T47D (cell line): ENCODE measurements around the gene NKAIN4.

Experiments used
- DNase-seq, 2 experiments: peaks; one replicate each; pipeline versions ENCODE4 v3.0.0 to v3.0.0-alpha.2; 2011 to 2012; ENCODE audit warnings: low read depth in 1 of 2, low spot score in 1 of 2
- JUND ChIP-seq: IDR thresholded peaks from 2 replicates; pipeline ENCODE4 v1.6.1; 2012; ENCODE audit warnings: low read depth
- in situ Hi-C: cut with HindIII; loops from 2 replicates; pipeline ENCODE4 v1.10.0; 2016; ENCODE audit warnings: low sequenced_read_pairs, low pct_unique_long_range_greater_than_20kb

The NKAIN4 gene

DNA sequence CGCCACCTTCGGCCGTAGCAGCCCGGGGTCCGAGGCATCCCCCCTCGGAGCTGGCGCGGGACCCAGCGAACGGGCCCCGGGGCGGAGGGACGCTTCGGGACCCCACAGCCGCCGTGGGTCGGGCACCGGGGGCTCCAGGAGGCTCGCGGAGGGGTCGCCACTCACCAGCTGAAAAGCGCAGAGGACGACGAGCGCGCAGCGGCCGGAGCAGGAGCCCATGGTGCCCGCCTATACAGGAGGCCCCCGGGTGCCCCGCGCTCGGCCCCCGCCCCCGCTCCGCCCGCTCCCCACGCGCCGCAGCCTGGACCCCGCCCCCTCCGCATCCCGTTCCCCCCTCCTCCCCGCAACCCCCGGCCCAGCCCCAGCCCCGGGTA lies at the start of gene NKAIN4:
NKAIN4 (minus strand) TSS at position 232 of the 374 bp plus-strand sequence; CDS start at position 219, 13 bp downstream.
- no peak for DNase-seq
- TF ChIP-seq JUND = no peak
- in situ Hi-C loops = no loop called here

DNA sequence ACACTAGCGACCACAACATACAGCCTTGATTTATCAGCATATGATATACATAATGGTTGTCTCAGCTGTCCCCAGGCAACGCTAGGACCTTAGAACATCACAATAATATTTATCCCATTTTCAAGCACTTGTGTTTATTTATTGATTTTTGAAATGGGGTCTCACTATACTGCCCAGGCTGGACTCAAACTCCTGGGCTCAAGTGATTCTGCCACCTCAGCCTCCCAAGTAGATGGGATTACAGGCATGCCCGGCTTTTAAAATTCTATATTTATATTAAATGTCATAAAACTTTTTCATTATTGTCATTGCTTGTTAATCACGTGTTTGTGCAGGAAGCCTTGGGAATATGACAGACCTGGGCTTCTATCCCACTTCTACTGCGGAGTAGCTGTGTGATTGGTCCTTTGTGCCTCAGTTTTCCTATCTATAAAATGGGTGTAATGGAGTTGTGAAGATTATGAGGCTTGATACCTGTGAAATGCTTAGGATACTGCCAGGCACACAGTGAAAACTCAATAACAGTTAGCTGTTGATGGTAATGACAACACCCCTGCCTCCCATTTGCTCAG lies 48.9 kb upstream of the NKAIN4 start:
- TF ChIP-seq JUND = no peak
- in situ Hi-C loops = no loop called here
- no peak for DNase-seq

DNA sequence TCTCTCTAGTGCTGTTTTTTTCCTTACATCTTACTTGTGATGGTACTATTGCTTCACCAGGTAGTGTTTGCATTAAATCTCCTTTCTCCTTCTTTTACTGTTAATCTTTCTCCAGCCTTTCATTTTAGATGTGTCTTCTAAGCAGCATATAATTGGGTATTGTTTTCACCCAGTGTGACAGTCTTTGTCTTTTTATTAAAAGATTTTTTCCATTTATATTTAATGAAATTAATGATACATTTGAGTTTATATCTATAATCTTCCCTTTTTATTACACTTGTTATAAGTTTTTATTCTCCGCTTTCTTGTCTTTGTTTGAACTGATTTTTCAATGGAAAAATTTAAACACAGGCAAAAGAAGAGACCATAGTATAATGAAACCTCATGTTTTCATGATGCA lies 47.4 kb upstream of the NKAIN4 start:
- in situ Hi-C loops = no loop called here
- no peak for TF ChIP-seq JUND
- DNase-seq = no peak

DNA sequence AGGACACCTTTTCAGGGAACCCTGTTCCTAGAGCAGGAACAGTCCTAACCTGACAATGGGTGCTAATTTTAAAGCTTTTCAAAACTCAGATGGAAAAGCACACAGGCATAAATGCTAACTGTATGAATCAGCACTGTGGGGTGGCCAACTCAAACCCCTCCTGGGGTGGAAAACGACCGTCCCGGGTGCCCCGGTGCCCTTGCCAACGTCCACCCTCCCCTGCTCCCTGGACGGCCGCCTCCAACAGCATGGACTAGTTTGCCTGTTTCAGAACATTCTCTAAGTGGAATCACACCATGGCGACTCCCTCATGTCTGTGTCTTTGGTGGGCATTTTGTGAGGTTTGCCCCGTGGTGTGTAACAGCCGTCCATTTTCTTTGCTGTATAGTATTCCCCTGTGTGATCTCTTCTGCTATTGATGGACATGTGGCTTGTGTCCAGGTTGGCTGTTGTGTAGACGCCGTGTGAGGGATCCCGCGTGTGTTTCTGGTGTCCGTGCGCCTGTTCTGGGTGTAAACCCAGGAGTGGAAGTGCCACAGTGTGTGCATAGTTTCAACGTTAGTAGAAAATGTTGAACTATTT lies 44.6 kb upstream of the NKAIN4 start:
- no peak for TF ChIP-seq JUND
- in situ Hi-C loops = no loop called here
- DNase-seq = no peak

DNA sequence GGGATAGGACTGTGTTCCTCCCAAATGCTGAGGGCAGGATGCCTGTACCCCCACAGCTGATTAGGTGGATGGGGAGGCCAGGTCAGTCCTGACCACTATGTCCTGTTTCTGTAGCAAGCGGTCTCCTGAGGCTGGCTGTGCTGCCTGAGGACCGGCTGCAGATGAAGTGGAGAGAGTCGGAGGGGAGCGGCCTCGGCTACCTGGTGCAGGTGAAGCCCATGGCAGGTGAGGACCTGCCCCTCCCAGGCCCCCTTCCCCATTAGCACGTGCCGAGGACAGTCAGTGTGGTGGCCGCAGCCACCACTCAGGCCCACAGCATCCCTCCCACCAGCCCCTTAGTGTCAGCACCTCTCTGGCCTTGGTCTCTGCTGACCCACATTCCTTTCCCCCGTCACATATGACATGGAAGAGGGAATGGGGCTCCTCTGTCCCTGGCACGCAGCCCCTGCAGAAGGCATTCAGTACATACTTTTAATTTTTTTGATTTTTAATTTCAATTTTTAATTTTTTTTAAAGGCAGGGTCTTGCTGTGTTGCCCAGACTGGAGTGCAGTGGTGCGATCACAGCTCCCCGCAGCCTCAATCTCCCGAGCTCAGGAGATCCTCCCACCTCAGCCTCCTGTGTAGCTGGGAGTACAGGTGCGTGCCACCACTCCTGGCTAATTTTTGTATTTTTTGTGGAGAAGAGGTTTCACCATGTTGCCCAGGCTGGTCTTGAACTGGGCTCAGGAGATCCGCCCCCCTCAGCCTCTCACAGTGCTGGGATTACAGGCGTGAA lies 43.7 kb upstream of the NKAIN4 start:
- no peak for TF ChIP-seq JUND
- in situ Hi-C loops = no loop called here
- DNase-seq = no peak

DNA sequence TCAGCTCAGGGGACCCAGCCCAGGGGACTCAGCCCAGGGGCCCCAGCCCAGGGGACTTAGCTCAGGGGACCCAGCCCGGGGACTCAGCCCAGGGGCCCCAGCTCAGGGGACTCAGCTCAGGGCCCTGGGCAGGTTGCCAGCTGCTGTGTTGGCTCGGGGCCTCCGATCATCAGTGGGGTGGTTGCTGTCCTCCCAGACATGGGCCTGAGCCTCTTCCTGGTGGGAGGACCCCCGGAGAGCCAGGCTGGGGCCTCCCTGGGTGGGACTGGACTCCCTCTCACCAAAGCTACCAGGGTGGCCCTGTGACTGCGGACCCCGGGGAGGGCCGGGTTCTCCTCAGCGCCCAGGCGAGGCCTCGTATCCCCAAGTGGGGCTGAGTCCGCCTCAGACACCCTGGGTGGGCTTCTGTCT lies 43.1 kb upstream of the NKAIN4 start:
- no peak for TF ChIP-seq JUND
- in situ Hi-C loops = no loop called here
- DNase-seq = no peak

DNA sequence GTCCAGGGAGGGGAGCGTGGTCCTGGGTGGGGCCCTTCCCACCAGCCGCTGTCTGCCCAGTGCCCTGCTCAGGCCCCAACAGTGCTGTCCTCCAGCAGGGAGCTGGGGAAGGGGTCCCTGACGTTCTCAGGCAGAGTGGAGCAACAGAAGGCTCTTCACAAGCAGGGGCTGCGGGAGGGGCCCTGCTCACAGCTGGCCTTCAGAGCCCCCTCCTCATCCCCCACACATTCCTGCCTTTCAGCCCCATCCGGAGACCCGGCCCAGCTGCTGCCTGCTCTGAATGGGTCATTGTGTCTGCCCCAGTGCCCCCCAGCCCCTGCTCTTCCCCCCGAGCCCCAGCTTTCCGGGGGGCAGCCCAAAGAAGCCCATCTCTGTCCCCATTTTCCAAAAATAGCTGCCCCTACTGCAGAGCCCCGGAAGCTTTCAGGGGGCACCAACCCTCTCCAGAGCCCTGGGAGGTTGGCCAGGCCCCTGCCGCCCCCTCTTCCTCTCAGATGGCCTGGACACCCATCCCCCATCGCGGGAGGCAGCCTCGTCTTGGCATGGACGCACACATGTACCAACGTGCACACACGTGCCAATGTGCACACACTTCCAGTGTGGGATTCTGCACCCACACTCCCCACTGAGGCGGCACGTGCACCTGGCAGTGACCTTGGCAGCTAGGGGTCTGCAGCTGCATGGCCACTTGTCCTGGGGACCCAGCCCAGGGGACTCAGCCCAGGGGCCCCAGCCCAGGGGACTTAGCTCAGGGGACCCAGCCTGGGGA lies 42.5 kb upstream of the NKAIN4 start:
- in situ Hi-C loops = no loop called here
- no peak for DNase-seq
- no peak for TF ChIP-seq JUND

DNA sequence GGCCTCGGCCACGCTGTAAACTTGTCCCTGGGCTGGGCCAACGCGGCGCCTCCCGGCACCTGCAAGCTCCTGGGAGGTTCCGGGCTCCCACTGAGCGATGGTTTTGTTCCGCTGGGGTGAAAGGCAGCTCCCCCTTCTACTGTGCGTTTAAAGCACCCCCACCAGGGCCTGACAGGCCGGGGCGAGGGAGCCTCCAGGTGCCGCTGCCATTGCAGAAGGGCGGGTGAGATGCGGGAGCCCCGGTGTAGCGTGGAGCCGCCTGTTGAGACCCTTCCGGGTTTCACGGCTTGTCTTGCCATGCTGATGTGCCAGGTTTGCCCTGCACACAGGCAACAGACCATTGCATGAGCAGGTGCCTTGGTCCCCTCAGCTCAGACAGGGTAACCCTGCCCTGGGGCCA lies 41.6 kb upstream of the NKAIN4 start:
- TF ChIP-seq JUND = no peak
- in situ Hi-C loops = no loop called here
- DNase-seq = no peak

DNA sequence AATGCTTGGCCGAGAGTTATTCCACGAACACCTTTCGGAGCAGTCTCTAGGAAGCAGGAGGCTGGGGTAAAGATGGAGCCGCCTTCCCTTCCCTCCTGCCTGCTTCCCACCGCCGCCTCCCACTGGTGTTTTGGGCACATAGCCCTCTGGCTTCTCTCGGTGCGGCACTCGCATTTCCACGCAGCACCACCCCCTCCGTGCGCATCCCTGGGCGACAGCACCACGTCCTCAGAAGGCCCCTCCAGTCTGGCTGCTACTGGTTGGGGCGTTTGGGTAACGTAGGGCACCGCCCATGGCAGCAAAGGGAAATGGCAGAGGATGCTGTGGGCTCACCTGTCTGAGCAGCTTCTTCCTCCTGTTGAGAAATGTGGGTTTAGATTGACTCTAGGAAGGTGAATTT lies 41.2 kb upstream of the NKAIN4 start:
- in situ Hi-C loops = no loop called here
- peak in 1 of 2 experiments; percentile 41 for DNase-seq
- TF ChIP-seq JUND = no peak

DNA sequence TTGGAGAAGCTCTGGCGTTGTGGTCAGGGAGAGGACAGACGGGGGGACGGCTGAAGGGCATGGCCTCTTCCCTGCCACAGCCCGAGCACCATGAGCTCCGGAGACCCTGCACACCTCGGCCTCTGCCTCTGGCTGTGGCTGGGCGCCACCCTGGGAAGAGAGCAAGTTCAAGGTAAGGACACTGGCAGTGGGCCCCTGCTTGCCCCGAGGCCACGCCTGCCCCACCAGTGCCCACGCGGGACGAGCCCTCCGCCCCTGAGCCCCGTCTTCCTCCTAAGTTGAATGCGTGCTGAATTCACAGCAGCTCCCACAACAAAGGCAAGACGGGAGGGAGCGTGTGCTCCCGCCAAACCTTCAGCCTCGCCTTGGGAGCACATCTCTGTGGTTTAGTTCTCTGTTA lies 40.8 kb upstream of the NKAIN4 start:
- DNase-seq = no peak
- no peak for TF ChIP-seq JUND
- in situ Hi-C loops = no loop called here

DNA sequence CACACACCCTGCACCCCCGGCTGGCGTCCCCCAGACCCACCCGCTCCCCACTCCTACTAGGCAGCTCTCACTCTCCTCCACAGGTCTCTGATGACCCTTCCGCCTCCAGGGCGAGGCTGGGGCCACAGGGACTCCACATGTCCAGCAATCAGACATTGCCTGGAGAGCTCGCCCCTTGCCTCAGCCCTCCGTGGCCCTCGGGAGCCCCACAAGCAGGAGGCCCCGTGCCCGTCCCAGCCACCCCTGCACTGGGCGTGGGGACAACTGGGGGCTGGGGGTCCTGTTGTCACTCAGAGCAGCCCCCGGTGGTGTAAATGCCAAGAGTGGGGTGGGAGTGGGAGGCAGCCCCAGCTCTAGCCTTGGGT lies 40.3 kb upstream of the NKAIN4 start:
- TF ChIP-seq JUND = no peak
- DNase-seq = no peak
- in situ Hi-C loops = no loop called here

DNA sequence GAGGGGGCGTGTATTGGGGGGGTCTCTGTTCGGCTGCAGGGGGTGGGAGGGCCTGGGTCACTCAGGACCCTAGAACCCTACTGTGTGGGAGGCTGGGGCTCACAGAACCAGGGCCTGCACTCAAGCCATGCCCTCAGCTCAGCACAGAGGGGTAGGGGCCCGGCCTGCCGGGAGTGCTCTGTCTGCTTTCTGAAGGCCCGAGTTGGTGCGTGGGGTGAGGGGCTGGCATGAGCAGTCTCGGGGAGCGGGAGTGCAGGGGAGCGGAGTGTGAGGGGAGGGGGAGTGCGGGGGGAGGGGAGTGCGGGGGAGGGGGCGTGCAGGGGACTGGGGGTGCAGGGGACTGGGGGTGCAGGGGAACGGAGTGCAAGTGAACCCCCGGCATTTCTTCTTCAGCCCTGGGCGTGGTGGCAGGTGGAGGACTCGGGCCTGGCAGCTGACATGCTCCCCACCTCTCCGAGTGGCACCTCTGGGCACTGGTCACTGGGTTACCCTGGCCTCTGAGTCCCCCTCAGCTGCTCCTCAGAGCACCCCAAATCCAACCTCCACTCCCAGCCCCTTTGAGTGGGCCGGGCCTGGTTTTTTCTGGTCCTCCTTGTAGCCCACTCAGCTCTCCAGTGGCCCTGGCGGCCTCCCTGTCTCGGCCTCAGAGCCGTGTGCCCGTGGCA lies 39.7 kb upstream of the NKAIN4 start:
- no peak for DNase-seq
- in situ Hi-C loops = no loop called here

More for the DNA sequence above, 39.7 kb upstream of the NKAIN4 start:
- no peak for TF ChIP-seq JUND
